Choroid plexus epithelial cell (primary cell): Measurements from ENCODE around the gene PA2G4.
A peak's percentile ranks its signal among the peaks of the same experiment; 100 is the strongest.

ENCODE experiments used
- DNase-seq: peaks from one replicate; pipeline ENCODE4 v3.0.0-alpha.2; 2010; ENCODE audit warnings: low read depth
- H3K4me3 ChIP-seq: 2 replicates; pipeline ENCODE4 v1.5.1; 2011; ENCODE audit warnings: low read depth, mild to moderate bottlenecking, control low read depth, low read length, moderate library complexity
- CTCF ChIP-seq: conservative IDR thresholded peaks from 2 replicates; pipeline ENCODE4 v1.5.1; 2011; ENCODE audit warnings: low read depth, mild to moderate bottlenecking, control low read depth, inconsistent platforms, low read length, moderate library complexity

Gene PA2G4

GRCh38 chr12:56101045-56101444 lies 3.3 kb upstream of the PA2G4 start:
- TF ChIP-seq CTCF, result no peak
- H3K4me3 ChIP-seq, result no peak overlapping the region
- no peak for DNase-seq

GRCh38 chr12:56102683-56103065 lies 1.7 kb upstream of the PA2G4 start:
- TF ChIP-seq CTCF, result no peak
- H3K4me3 ChIP-seq, result no peak overlapping the region
- no peak for DNase-seq

- DNase-seq, result no peak
- no peak for TF ChIP-seq CTCF
- H3K4me3 ChIP-seq, result no peak overlapping the region
These were observed 1.2 kb upstream of the PA2G4 start for GRCh38 chr12:56103066-56103711.

- DNase-seq, result no peak
- H3K4me3 ChIP-seq, result peak overlapping the region; percentile 92
- no peak for TF ChIP-seq CTCF
These were observed 593 bp upstream of the PA2G4 start for GRCh38 chr12:56103823-56104108.

GRCh38 chr12:56104815-56105608 lies 653 bp downstream of the PA2G4 start:
- peak; percentile 42 for DNase-seq
- peak; percentile 22 for TF ChIP-seq CTCF
- H3K4me3 ChIP-seq, result peak overlapping the region; percentile 92

- DNase-seq, result no peak
- TF ChIP-seq CTCF, result no peak
- H3K4me3 ChIP-seq, result peak overlapping the region; percentile 92
These were observed 1.2 kb downstream of the PA2G4 start for GRCh38 chr12:56105609-56105902.

- DNase-seq, result no peak
- no peak for TF ChIP-seq CTCF
- H3K4me3 ChIP-seq, result no peak overlapping the region
These were observed 2.9 kb downstream of the PA2G4 start for GRCh38 chr12:56107242-56107641.
